Caco-2 (cell line): Measurements from ENCODE around the gene PTCRA. TPM values are rescaled to one million over a fixed set of nuclear protein-coding genes. Genes with fewer than 3 reads are reported as not detected.

ENCODE experiments used
- BruUV-seq: library from RNA; stranded (reverse); fragments of 400-500 nt; replicated peaks from 2 replicates; lab custom pipeline; 2021; lab: Mats Ljungman, UMichigan
- CTCF ChIA-PET: fragments of 300-600 bp; sonication (Branson Sonifier 250); formaldehyde crosslinking; loops from one replicate; lab custom pipeline; 2022; ENCODE audit warnings: antibody characterized with exemption; lab: Charles Lee
- POLR2A ChIA-PET: fragments of 300-600 bp; sonication (Branson Sonifier 250); formaldehyde crosslinking; loops from one replicate; lab custom pipeline; 2022; ENCODE audit warnings: antibody characterized with exemption; lab: Charles Lee
- DNase-seq, 2 experiments: peaks; one replicate each; pipeline versions ENCODE4 v3.0.0 to v3.0.0-alpha.2; 2020 to 2022
- H3K27me3 ChIP-seq: replicated peaks from 2 replicates; pipeline ENCODE4 v1.6.0; 2011; ENCODE audit warnings: low read length; ENCODE audit not compliant: control insufficient read depth, insufficient read depth
- H3K36me3 ChIP-seq: 2 replicates; pipeline ENCODE4 v1.5.1; 2011; ENCODE audit warnings: low read length; ENCODE audit not compliant: control insufficient read depth, insufficient read depth
- H3K4me1 ChIP-seq: fragments of 250-450 bp; sonication (Bioruptor Pico); 2 replicates; pipeline ENCODE4 v1.5.1; 2020; ENCODE audit warnings: mild to moderate bottlenecking
- H3K4me3 ChIP-seq: 2 replicates; pipeline ENCODE4 v1.5.1; 2011; ENCODE audit warnings: low read depth, mild to moderate bottlenecking, control low read depth, low read length
- H3K9me3 ChIP-seq: fragments of 250-450 bp; sonication (Bioruptor Pico); 2 replicates; pipeline ENCODE4 v1.5.1; 2020; ENCODE audit warnings: mild to moderate bottlenecking, moderate library complexity
- H3K27ac Mint-ChIP-seq: one replicate; pipeline ENCODE4 v1.8.0; 2022; ENCODE audit warnings: mixed read lengths; ENCODE audit not compliant: unreplicated experiment
- H3K27me3 Mint-ChIP-seq: one replicate; pipeline ENCODE4 v1.8.0; 2022; ENCODE audit warnings: mixed read lengths; ENCODE audit not compliant: insufficient read depth, unreplicated experiment
- H3K36me3 Mint-ChIP-seq: one replicate; pipeline ENCODE4 v1.8.0; 2022; ENCODE audit warnings: mild to moderate bottlenecking, mixed read lengths; ENCODE audit not compliant: insufficient read depth, unreplicated experiment
- H3K4me1 Mint-ChIP-seq: one replicate; pipeline ENCODE4 v1.8.0; 2022; ENCODE audit warnings: low read depth, mixed read lengths; ENCODE audit not compliant: unreplicated experiment
- H3K4me3 Mint-ChIP-seq: one replicate; pipeline ENCODE4 v1.8.0; 2022; ENCODE audit warnings: mild to moderate bottlenecking, moderate library complexity, mixed read lengths; ENCODE audit not compliant: unreplicated experiment
- H3K9me3 Mint-ChIP-seq: one replicate; pipeline ENCODE4 v1.8.0; 2022; ENCODE audit warnings: mixed read lengths; ENCODE audit not compliant: unreplicated experiment
- intact Hi-C: fragments of 100-400 bp; cut with micrococcal nuclease; formaldehyde crosslinking; loops from one replicate; pipeline ENCODE4 v1.10.0; 2022; ENCODE audit not compliant: unreplicated experiment
- total RNA-seq: library from RNA; stranded (reverse); gene quantifications from 2 replicates; pipeline ENCODE4 v1.2.3, GENCODE V29; 2022
- TF ChIP-seq, protein P1 (sequence below), 2 experiments: fragments of 200-600 bp in 1 of 2; IDR thresholded peaks; 1 replicate in 1 of 2; 2 replicates in 1 of 2; pipeline versions ENCODE4 v1.5.1 to v1.8.0; 2011 to 2022; ENCODE audit warnings: antibody characterized with exemption in 1 of 2, control low read depth in 1 of 2, inconsistent platforms in 1 of 2, low read depth in 1 of 2, low read length in 1 of 2, mild to moderate bottlenecking in 1 of 2, moderate library complexity in 1 of 2; ENCODE audit not compliant: insufficient read depth in 1 of 2, severe bottlenecking in 1 of 2, unreplicated experiment in 1 of 2

Gene PTCRA
- total RNA-seq, 1 experiment from 2014 or later = not detected

DNA sequence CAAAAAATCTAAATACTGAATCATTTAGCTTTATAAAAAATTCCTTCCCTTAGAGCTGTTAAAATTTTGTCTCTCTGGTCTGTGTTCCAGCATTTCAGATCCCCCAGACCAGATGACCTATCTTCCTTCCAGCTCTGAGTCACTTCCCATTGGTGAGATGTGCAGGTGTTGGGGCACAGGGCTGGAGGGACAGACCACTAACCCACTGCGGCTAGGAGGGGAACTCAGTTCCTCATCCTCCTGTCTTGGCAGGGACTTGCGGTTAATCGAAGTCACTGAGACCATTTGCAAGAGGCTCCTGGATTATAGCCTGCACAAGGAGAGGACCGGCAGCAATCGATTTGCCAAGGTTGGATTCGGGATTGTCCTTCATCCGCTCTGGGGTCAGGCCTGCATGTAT, 19.5 kb downstream of the PTCRA start:
- no peaks in the 10 kb centered on the region for H3K27me3 ChIP-seq
- H3K36me3 ChIP-seq = 0 out of 2 replicates have a peak, but pooled peaks cover 2% of the 10 kb centered on the region
- no peak overlapping the region for H3K27ac Mint-ChIP-seq
- no TSS peak for BruUV-seq
- no peak overlapping the region for H3K4me3 ChIP-seq
- no peaks in the 10 kb centered on the region for H3K9me3 ChIP-seq
- H3K4me1 ChIP-seq = 0 out of 2 replicates have a peak, but pooled peaks cover 3% of the 10 kb centered on the region
- H3K27me3 Mint-ChIP-seq = no peaks in the 10 kb centered on the region
- H3K9me3 Mint-ChIP-seq = no peaks in the 10 kb centered on the region
- H3K36me3 Mint-ChIP-seq = peaks cover 48% of the 10 kb centered on the region
- ChIA-PET POLR2A (no interaction called here), CTCF (no interaction called here)
- H3K4me3 Mint-ChIP-seq = no peak overlapping the region
- H3K4me1 Mint-ChIP-seq = peaks cover 9% of the 10 kb centered on the region
- no peak for DNase-seq
- TF ChIP-seq, protein P1, sequence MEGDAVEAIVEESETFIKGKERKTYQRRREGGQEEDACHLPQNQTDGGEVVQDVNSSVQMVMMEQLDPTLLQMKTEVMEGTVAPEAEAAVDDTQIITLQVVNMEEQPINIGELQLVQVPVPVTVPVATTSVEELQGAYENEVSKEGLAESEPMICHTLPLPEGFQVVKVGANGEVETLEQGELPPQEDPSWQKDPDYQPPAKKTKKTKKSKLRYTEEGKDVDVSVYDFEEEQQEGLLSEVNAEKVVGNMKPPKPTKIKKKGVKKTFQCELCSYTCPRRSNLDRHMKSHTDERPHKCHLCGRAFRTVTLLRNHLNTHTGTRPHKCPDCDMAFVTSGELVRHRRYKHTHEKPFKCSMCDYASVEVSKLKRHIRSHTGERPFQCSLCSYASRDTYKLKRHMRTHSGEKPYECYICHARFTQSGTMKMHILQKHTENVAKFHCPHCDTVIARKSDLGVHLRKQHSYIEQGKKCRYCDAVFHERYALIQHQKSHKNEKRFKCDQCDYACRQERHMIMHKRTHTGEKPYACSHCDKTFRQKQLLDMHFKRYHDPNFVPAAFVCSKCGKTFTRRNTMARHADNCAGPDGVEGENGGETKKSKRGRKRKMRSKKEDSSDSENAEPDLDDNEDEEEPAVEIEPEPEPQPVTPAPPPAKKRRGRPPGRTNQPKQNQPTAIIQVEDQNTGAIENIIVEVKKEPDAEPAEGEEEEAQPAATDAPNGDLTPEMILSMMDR (IDR thresholded peaks at IDR 0.05; ENCODE audit: insufficient read depth in 1 of 2, low read depth in 1 of 2, low read length in 1 of 2, severe bottlenecking in 1 of 2, unreplicated experiment in 1 of 2) = no peak
- intact Hi-C loops = no loop called here

DNA sequence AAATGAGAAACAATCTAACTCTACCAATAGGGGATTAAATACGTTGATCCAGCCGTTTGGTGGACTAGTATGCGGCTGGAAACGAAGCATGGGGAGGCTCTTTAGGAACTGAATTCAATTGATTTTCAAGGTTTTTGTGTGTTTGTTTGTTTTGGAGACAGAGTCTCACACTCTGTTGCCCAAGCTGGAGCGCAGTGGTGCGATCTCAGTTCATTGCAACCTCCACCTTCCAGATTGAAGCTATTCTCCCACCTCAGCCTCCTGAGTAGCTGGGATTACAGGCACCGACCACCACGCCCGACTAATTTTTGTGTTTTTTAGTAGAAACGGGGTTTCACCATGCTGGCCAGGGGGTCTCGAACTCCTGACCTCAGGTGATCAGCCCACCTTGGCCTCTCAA, 20.5 kb downstream of the PTCRA start:
- POLR2A ChIA-PET = interaction anchor here (0.6 kb wide), 1 partner anchor 28 kb away, joined by 3 read pairs; no protein-coding TSS in a partner anchor
- H3K36me3 ChIP-seq = 0 out of 2 replicates have a peak, but pooled peaks cover 2% of the 10 kb centered on the region
- Mint-ChIP-seq H3K4me3 (no peak overlapping the region), H3K27ac (no peak overlapping the region), H3K9me3 (no peaks in the 10 kb centered on the region), H3K4me1 (peaks cover 7% of the 10 kb centered on the region), H3K27me3 (no peaks in the 10 kb centered on the region), H3K36me3 (peaks cover 48% of the 10 kb centered on the region)
- BruUV-seq = no TSS peak
- intact Hi-C loops = no loop called here
- no peak overlapping the region for H3K4me3 ChIP-seq
- CTCF ChIA-PET = no interaction called here
- no peaks in the 10 kb centered on the region for H3K9me3 ChIP-seq
- no peak for DNase-seq
- TF ChIP-seq, protein P1 (IDR thresholded peaks at IDR 0.05; ENCODE audit: insufficient read depth in 1 of 2, low read depth in 1 of 2, low read length in 1 of 2, severe bottlenecking in 1 of 2, unreplicated experiment in 1 of 2) = no peak
- no peaks in the 10 kb centered on the region for H3K27me3 ChIP-seq
- H3K4me1 ChIP-seq = no peaks in the 10 kb centered on the region

DNA sequence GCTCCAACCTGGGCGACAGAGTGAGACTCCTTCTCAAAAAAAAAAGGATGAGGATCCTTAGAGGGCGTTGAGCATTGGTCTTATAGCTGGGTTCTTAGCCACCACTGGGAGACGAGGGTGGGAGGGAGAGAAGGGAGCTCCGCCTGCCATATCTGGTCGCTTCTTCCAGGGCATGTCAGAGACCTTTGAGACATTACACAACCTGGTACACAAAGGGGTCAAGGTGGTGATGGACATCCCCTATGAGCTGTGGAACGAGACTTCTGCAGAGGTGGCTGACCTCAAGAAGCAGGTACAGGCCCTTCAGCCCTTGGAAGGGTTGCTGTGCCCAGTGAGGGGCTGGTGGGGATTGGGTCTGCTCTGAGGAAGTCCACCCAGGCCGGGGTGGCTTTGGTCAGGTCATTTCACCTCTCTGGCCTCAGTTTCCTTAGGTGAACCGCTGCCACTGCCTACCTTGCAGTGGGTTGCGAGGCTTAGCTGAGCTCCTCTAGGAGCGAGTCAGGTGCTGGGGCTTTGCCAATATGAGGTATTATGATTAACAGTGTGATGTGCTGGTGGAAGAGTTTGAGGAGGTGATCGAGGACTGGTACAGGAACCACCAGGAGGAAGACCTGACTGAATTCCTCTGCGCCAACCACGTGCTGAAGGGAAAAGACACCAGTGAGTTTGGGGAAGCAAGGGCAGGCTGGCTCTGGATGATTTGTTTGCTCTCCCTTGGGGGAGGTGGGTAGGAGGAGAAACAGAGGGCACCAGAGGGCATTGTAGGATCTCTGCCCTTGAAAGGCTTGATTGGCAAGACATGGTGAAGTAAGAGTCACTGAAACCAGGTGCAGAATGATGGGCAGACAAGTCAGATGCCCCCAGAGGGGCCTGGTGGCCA, 21.9 kb downstream of the PTCRA start:
- TF ChIP-seq, protein P1 (IDR thresholded peaks at IDR 0.05; ENCODE audit: insufficient read depth in 1 of 2, low read depth in 1 of 2, low read length in 1 of 2, severe bottlenecking in 1 of 2, unreplicated experiment in 1 of 2) = no peak
- Histone ChIP-seq H3K36me3 (0 out of 2 replicates have a peak, but pooled peaks cover 2% of the 10 kb centered on the region), H3K4me3 (no peak overlapping the region), H3K9me3 (no peaks in the 10 kb centered on the region), H3K4me1 (no peaks in the 10 kb centered on the region), H3K27me3 (no peaks in the 10 kb centered on the region)
- Mint-ChIP-seq H3K27me3 (no peaks in the 10 kb centered on the region), H3K36me3 (peaks cover 37% of the 10 kb centered on the region), H3K4me3 (no peak overlapping the region), H3K9me3 (no peaks in the 10 kb centered on the region), H3K4me1 (peaks cover 6% of the 10 kb centered on the region), H3K27ac (no peak overlapping the region)
- no TSS peak for BruUV-seq
- CTCF ChIA-PET = no interaction called here
- intact Hi-C loops = no loop called here
- POLR2A ChIA-PET = interaction anchor here (0.7 to 1.0 kb wide), 3 partner anchors 9 to 46 kb away, joined by 3 to 4 read pairs (median 3); partner anchors contain the start of genes CNPY3 and PPP2R5D
- no peak for DNase-seq
